HG02763 (cell line): Measurements from ENCODE around the gene UPB1.

Experiments
- ATAC-seq: cut with Tn5 transposase; IDR thresholded peaks from one replicate; pipeline ENCODE4 v1.9.1; 2021; ENCODE audit warnings: mild to moderate bottlenecking, moderate library complexity; ENCODE audit not compliant: unreplicated experiment

UPB1 gene

GRCh38 chr22:24503137-24503842 lies 8.2 kb downstream of the UPB1 start:
- no peak for ATAC-seq

GRCh38 chr22:24503843-24504338 lies 8.8 kb downstream of the UPB1 start:
- no peak for ATAC-seq

- ATAC-seq: no peak
These were observed 9.4 kb downstream of the UPB1 start for GRCh38 chr22:24504540-24504939.

GRCh38 chr22:24504956-24505736 lies 10.0 kb downstream of the UPB1 start:
- no peak for ATAC-seq

GRCh38 chr22:24506802-24507438 lies 11.8 kb downstream of the UPB1 start:
- no peak for ATAC-seq

- no peak for ATAC-seq
These were observed 12.6 kb downstream of the UPB1 start for GRCh38 chr22:24507716-24508115.

- no peak for ATAC-seq
These were observed 15.8 kb downstream of the UPB1 start for GRCh38 chr22:24510637-24511625.

GRCh38 chr22:24512043-24512442 lies 16.9 kb downstream of the UPB1 start:
- no peak for ATAC-seq

GRCh38 chr22:24513378-24514240 lies 18.5 kb downstream of the UPB1 start:
- ATAC-seq: no peak

- no peak for ATAC-seq
These were observed 19.3 kb downstream of the UPB1 start for GRCh38 chr22:24514241-24515026.

- no peak for ATAC-seq
These were observed 19.9 kb downstream of the UPB1 start for GRCh38 chr22:24515027-24515338.

- ATAC-seq: no peak
These were observed 21.2 kb downstream of the UPB1 start for GRCh38 chr22:24516301-24516737.

- ATAC-seq: no peak
These were observed 22.3 kb downstream of the UPB1 start for GRCh38 chr22:24517446-24517845.

GRCh38 chr22:24518228-24518627 lies 23.1 kb downstream of the UPB1 start:
- ATAC-seq: no peak

- ATAC-seq: no peak
These were observed 23.8 kb downstream of the UPB1 start for GRCh38 chr22:24518771-24519485.

- no peak for ATAC-seq
These were observed 24.4 kb downstream of the UPB1 start for GRCh38 chr22:24519496-24519895.

GRCh38 chr22:24521791-24522245 lies 26.7 kb downstream of the UPB1 start:
- ATAC-seq: no peak

GRCh38 chr22:24523873-24524272 lies 28.7 kb downstream of the UPB1 start:
- ATAC-seq: no peak
